ENCODE measurements around the gene F11.

- TF ChIP-seq CTCF (IDR thresholded peaks at IDR 0.05) (no peak), GRHL2 (CRISPR knock-in tag; IDR thresholded peaks at IDR 0.05; ENCODE audit: insufficient replicate concordance, severe bottlenecking) (no peak), NR2C2 (CRISPR knock-in tag; IDR thresholded peaks at IDR 0.05) (no peak), ATF1 (CRISPR knock-in tag; IDR thresholded peaks at IDR 0.05) (no peak), MXD4 (CRISPR knock-in tag; IDR thresholded peaks at IDR 0.05; ENCODE audit: borderline replicate concordance) (no peak), JUN (CRISPR knock-in tag; IDR thresholded peaks at IDR 0.05) (no peak), IRF1 (CRISPR knock-in tag; IDR thresholded peaks at IDR 0.05) (no peak), TCF7 (CRISPR knock-in tag; IDR thresholded peaks at IDR 0.05; ENCODE audit: low read depth) (no peak), ATF3 (CRISPR knock-in tag; conservative IDR thresholded peaks at IDR 0.05) (no peak)
Measured at GRCh38 chr4:186236126-186236525, 29.9 kb upstream of the F11 start.

All from WTC11 (cell line).